Heart right ventricle (tissue), 16 donors: Measurements from ENCODE around the gene LYPD6. TPM values are rescaled to one million over a fixed set of nuclear protein-coding genes. Genes with fewer than 3 reads are reported as not detected.
A peak's percentile ranks its signal among the peaks of the same experiment; 100 is the strongest.

ENCODE experiments used
- ATAC-seq, 8 donors: fragments of 200-7000 bp; cut with Tn5 transposase; one replicate each; pipeline ENCODE4 v1.9.1; 2020; ENCODE audit warnings: mild to moderate bottlenecking in 8 of 8, moderate library complexity in 8 of 8, moderate number of reproducible peaks in 1 of 8
- DNase-seq, 2 donors: peaks; one replicate each; pipeline ENCODE4 v3.0.0-alpha.2; 2020
- H3K27ac ChIP-seq, 10 donors: fragments of 200-600 bp; sonication (generic) in 2 of 10; one replicate each; pipeline versions ENCODE4 v1.5.0 to v1.8.0; 2020 to 2022; ENCODE audit warnings: mild to moderate bottlenecking in 3 of 10
- H3K27me3 ChIP-seq, 7 donors: fragments of 200-600 bp; one replicate each; pipeline ENCODE4 v1.8.0; 2021 to 2022; ENCODE audit warnings: mild to moderate bottlenecking in 2 of 7
- H3K36me3 ChIP-seq, 9 donors: fragments of 200-600 bp; sonication (generic) in 1 of 9; one replicate each; pipeline versions ENCODE4 v1.5.0 to v1.8.0; 2020 to 2022; ENCODE audit warnings: mild to moderate bottlenecking in 2 of 9
- H3K4me1 ChIP-seq, 9 donors: fragments of 200-600 bp; sonication (generic) in 1 of 9; one replicate each; pipeline versions ENCODE4 v1.5.0 to v1.8.0; 2020 to 2022; ENCODE audit warnings: mild to moderate bottlenecking in 4 of 9
- H3K4me3 ChIP-seq, 10 donors: fragments of 200-600 bp; sonication (generic) in 2 of 10; one replicate each; pipeline versions ENCODE4 v1.5.0 to v1.8.0; 2020 to 2022; ENCODE audit warnings: mild to moderate bottlenecking in 7 of 10, moderate library complexity in 2 of 10
- H3K9me3 ChIP-seq, 11 donors: fragments of 200-600 bp in 10 of 11; sonication (generic) in 2 of 11; one replicate each; pipeline versions ENCODE4 v1.5.0 to v1.8.0; 2013 to 2022; ENCODE audit warnings: mild to moderate bottlenecking in 2 of 11, control low read depth in 1 of 11, moderate library complexity in 1 of 11
- WGBS, 2 donors: extraction: QIAGEN DNeasy Blood & Tissue Kit; methylation state at CpG; one replicate each; pipeline ENCODE4 v1.1.7; 2013; ENCODE audit warnings: inconsistent platforms in 1 of 2; 5-methylcytosine and 5-hydroxymethylcytosine counted together
- intact Hi-C, 10 donors: fragments of 100-400 bp; cut with DNase I; formaldehyde crosslinking; loops; one replicate each; pipeline versions ENCODE4 v1.11.1 to v1.14.2; 2022
- polyA plus RNA-seq, 2 donors: library from polyadenylated mRNA; stranded (reverse); fragments of 200-250 nt; gene quantifications; one replicate each; pipeline ENCODE4 v1.2.3, GENCODE V29; 2013
- total RNA-seq, 10 donors: library from RNA; stranded (reverse); fragmentation: NEBNext Ultra II Directional in 3 of 10; extraction: Animal tissue kit (Norgen Biotek cat#: 25700) in 3 of 10; gene quantifications; one replicate each; pipeline versions ENCODE4 v1.2.1 to v1.2.4, GENCODE V29; 2021 to 2023
- TF ChIP-seq, protein P1 (sequence below), 9 donors: fragments of 200-600 bp; sonication (generic) in 2 of 9; IDR thresholded peaks; one replicate each; pipeline versions ENCODE4 v1.5.0 to v1.8.0; 2021 to 2022; ENCODE audit warnings: antibody characterized with exemption in 9 of 9, mild to moderate bottlenecking in 5 of 9, moderate library complexity in 1 of 9
- donor health status: Arrhythmogenic right ventricular cardiomyopathy.
- donor health status: ischemic (EF 13 %, LVEDD 7.1; RV severe dilation, severe dysfunction).
- donor health status: healthy with polysubstance abuse.
- donor health status: DM: no; HTN: yes; CAD: no.
- donor health status: DM: no; HTN: no; CAD: no.
- donor health status: ischemic (EF 25% LVEDD 6.9; RV normal size, moderate dysfunction).
- donor health status: ischemic (EF 25% LVEDD 5.7; RV mildly dilated, moderate dysfunction).
- donor health status: healthy.
- donor health status: DM: yes; HTN: yes; CAD: no.
- donor health status: Ischemic cardiomyopathy.
- donor health status: ischemic (EF 35%, LVEDD 5.7; RV mildly dilated, moderate dysfunction).
- donor health status: nonischemic (EF 11% LVEDD 7.7; RV severe dilation, severe dysfunction).
- donor health status: DM: yes; HTN: yes; CAD: no.
- donor health status: PGD.
- donor health status: ischemic (EF 29% LVEDD 5.4; RV normal size, mild dysfunction).
- donor health status: nonischemic (EF 23%, LVEDD 6.1; RV moderate dilation, normal function).

The LYPD6 gene
- total and polyA plus RNA-seq, 12 donors: 0.06 to 0.55 (median 0.15) TPM; not detected in 1

DNA sequence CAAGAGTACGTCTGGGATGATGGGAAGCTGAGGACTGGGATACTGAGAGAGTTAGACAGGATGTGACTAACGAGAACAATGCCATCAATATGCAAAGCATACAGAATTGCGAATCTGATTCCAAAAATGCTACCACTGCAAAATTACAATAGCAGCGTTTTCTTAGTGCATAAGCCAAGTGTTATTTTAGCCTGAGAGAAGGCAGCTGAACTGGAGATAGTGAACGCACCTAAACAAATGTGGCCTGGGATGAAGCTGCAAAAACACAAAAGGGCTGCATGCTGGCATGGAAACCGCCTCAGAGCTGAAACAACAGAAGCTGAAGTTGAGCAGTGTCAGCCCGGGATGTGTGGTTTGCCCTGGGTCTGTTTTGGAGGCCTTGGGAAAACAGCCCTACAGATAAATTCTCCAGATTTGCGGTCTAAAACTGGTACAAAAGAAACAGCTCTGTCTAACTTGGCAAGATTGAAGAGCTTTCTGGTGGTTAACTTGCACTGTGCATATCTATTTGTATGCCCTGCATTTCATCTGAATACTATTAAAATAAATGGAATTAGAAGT lies 45.5 kb downstream of the LYPD6 start:
- Histone ChIP-seq H3K4me1 (no peaks in the 10 kb centered on the region), H3K27ac (no peak overlapping the region), H3K9me3 (no peaks in the 10 kb centered on the region), H3K27me3 (no peaks in the 10 kb centered on the region), H3K4me3 (no peak overlapping the region), H3K36me3 (no peaks in the 10 kb centered on the region)
- ATAC-seq: peak in 1 of 8 donors; percentile 20
- DNase-seq: no peak
- WGBS, 2 donors: 51 to 66% methylated on average over 8 of the region's 8 CpGs
- TF ChIP-seq, protein P1, sequence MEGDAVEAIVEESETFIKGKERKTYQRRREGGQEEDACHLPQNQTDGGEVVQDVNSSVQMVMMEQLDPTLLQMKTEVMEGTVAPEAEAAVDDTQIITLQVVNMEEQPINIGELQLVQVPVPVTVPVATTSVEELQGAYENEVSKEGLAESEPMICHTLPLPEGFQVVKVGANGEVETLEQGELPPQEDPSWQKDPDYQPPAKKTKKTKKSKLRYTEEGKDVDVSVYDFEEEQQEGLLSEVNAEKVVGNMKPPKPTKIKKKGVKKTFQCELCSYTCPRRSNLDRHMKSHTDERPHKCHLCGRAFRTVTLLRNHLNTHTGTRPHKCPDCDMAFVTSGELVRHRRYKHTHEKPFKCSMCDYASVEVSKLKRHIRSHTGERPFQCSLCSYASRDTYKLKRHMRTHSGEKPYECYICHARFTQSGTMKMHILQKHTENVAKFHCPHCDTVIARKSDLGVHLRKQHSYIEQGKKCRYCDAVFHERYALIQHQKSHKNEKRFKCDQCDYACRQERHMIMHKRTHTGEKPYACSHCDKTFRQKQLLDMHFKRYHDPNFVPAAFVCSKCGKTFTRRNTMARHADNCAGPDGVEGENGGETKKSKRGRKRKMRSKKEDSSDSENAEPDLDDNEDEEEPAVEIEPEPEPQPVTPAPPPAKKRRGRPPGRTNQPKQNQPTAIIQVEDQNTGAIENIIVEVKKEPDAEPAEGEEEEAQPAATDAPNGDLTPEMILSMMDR (IDR thresholded peaks at IDR 0.05): no peak
- intact Hi-C loops: no loop called here

DNA sequence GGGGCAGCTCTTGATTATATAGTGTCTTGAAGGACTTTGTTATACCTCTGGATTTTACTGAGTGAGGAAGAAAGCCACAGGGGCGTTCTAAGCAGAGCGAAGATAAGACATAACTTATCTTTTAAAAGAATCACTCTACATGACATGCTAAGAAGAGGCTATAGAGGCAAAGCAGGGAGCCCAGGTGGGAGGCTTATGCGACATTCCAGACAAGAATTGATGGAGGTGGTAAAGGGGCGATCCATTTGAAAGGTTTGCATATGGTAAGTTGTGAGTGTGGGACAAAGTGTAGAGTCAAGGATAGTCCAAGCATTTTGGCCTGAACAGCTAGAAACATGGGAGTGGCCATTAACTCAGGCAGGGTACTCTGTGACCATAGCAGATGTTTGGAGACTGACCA lies 49.8 kb downstream of the LYPD6 start:
- TF ChIP-seq, protein P1 (IDR thresholded peaks at IDR 0.05): no peak
- ATAC-seq (no peak), DNase-seq (no peak)
- H3K36me3 ChIP-seq: no peaks in the 10 kb centered on the region
- no peaks in the 10 kb centered on the region for H3K27me3 ChIP-seq
- WGBS, 2 donors: 85 to 88% methylated on average over 4 of the region's 4 CpGs
- intact Hi-C loops: no loop called here
- no peak overlapping the region for H3K4me3 ChIP-seq
- H3K4me1 ChIP-seq: no peaks in the 10 kb centered on the region
- H3K9me3 ChIP-seq: no peaks in the 10 kb centered on the region
- H3K27ac ChIP-seq: no peak overlapping the region

DNA sequence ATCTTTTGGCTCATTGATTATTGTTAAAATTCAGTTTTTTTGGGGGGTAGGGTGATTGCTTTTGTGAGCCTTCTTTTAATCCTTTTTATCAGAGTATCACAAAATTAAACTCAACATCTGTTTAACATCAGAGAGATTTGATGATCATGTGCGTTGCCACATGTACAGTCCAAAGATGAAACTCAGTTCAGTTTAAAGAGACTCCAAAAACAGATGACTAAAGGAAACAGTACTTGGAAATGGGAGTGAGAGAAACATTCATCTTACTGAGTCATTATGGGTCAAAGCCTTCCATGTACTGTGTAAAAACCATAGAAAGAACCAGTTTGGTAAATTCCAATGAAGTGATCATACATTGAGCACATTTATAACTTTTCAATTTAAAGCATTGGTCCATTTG lies 53.0 kb downstream of the LYPD6 start:
- intact Hi-C loops: no loop called here
- ATAC-seq: no peak
- Histone ChIP-seq H3K36me3 (no peaks in the 10 kb centered on the region), H3K27me3 (no peaks in the 10 kb centered on the region), H3K9me3 (no peaks in the 10 kb centered on the region), H3K4me3 (no peak overlapping the region), H3K4me1 (no peaks in the 10 kb centered on the region), H3K27ac (no peak overlapping the region)
- TF ChIP-seq, protein P1 (IDR thresholded peaks at IDR 0.05): no peak
- DNase-seq: no peak
- 62 to 69% methylated on average over 1 of the region's 1 CpG for WGBS, 2 donors

DNA sequence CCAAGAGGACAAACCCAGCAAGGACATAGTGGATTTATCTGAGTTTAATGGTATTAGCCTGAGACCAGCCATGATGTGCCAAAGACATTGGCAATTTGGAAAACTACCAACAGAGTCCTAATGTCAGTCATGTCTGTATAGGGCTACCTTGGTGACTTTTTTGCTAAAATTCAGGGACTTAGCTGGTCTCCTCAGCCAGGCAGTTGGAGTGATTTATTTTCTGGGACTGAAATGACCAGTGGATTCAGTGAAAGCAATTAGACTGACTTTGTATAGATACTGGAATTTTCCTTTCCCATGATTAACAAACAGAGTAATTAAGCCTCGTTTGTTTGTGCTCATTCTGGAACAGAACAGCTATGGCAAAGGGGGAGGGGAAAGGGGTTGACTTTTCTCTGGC lies 55.0 kb downstream of the LYPD6 start:
- TF ChIP-seq, protein P1 (IDR thresholded peaks at IDR 0.05): no peak
- no peaks in the 10 kb centered on the region for H3K36me3 ChIP-seq
- no peak for DNase-seq
- WGBS, 2 donors: 69 to 70% methylated on average over 1 of the region's 1 CpG
- no peaks in the 10 kb centered on the region for H3K9me3 ChIP-seq
- no peaks in the 10 kb centered on the region for H3K4me1 ChIP-seq
- no peak overlapping the region for H3K27ac ChIP-seq
- no peaks in the 10 kb centered on the region for H3K27me3 ChIP-seq
- H3K4me3 ChIP-seq: no peak overlapping the region
- no peak for ATAC-seq
- intact Hi-C loops: no loop called here
